ENCODE data around the gene EIF2AK3. TPM values are rescaled to one million over a fixed set of nuclear protein-coding genes. Genes with fewer than 3 reads are reported as not detected.

EIF2AK3 gene
- total and polyA plus RNA-seq, 2 donors, result 9.6 to 13.3 TPM

GRCh38 chr2:88608184-88608583 is 19.1 kb downstream of the EIF2AK3 start:
- no peak for DNase-seq (ENCODE audit: low read depth in 6 of 9, low spot score in 9 of 9)
- no peak overlapping the region for H3K27ac ChIP-seq (ENCODE audit: low read depth in 1 of 2, low read length in 1 of 2)
- 95% methylated on average over 3 of the region's 3 CpGs for WGBS

GRCh38 chr2:88607416-88607815 is 19.8 kb downstream of the EIF2AK3 start:
- WGBS, result 99% methylated on average over 2 of the region's 2 CpGs
- Histone ChIP-seq H3K27me3 (ENCODE audit: control insufficient read depth in 2 of 2, insufficient read depth in 1 of 2, low read length in 1 of 2) (no peaks in the 10 kb centered on the region), H3K9me3 (ENCODE audit: control insufficient read depth in 2 of 2, insufficient read depth in 1 of 2, low read length in 1 of 2) (no peaks in the 10 kb centered on the region), H3K27ac (ENCODE audit: low read depth in 1 of 2, low read length in 1 of 2) (no peak overlapping the region), H3K4me1 (ENCODE audit: control insufficient read depth in 2 of 2, insufficient read depth in 2 of 2, low read length in 2 of 2) (peaks cover 2 to 3% of the 10 kb centered on the region in 2 donors), H3K4me3 (ENCODE audit: low read length in 2 of 2) (no peak overlapping the region), H3K36me3 (ENCODE audit: control insufficient read depth in 2 of 2, insufficient read depth in 2 of 2, low read length in 1 of 2) (peaks cover 0 to 8% of the 10 kb centered on the region in 2 donors)
- DNase-seq (ENCODE audit: low read depth in 6 of 9, low spot score in 9 of 9), result no peak

More at GRCh38 chr2:88608184-88608583, 19.1 kb downstream of the EIF2AK3 start:
- no peak overlapping the region for H3K4me3 ChIP-seq (ENCODE audit: low read length in 2 of 2)
- no peaks in the 10 kb centered on the region for H3K27me3 ChIP-seq (ENCODE audit: control insufficient read depth in 2 of 2, insufficient read depth in 1 of 2, low read length in 1 of 2)
- H3K4me1 ChIP-seq (ENCODE audit: control insufficient read depth in 2 of 2, insufficient read depth in 2 of 2, low read length in 2 of 2), result peaks cover 2 to 3% of the 10 kb centered on the region in 2 donors
- peaks cover 0 to 10% of the 10 kb centered on the region in 2 donors for H3K36me3 ChIP-seq (ENCODE audit: control insufficient read depth in 2 of 2, insufficient read depth in 2 of 2, low read length in 1 of 2)
- no peaks in the 10 kb centered on the region for H3K9me3 ChIP-seq (ENCODE audit: control insufficient read depth in 2 of 2, insufficient read depth in 1 of 2, low read length in 1 of 2)

GRCh38 chr2:88606371-88607030 is 20.8 kb downstream of the EIF2AK3 start:
- 55% methylated on average over 3 of the region's 3 CpGs for WGBS
- Histone ChIP-seq H3K9me3 (ENCODE audit: control insufficient read depth in 2 of 2, insufficient read depth in 1 of 2, low read length in 1 of 2) (no peaks in the 10 kb centered on the region), H3K4me3 (ENCODE audit: low read length in 2 of 2) (no peak overlapping the region), H3K27ac (ENCODE audit: low read depth in 1 of 2, low read length in 1 of 2) (no peak overlapping the region), H3K4me1 (ENCODE audit: control insufficient read depth in 2 of 2, insufficient read depth in 2 of 2, low read length in 2 of 2) (peaks cover 2 to 3% of the 10 kb centered on the region in 2 donors), H3K27me3 (ENCODE audit: control insufficient read depth in 2 of 2, insufficient read depth in 1 of 2, low read length in 1 of 2) (no peaks in the 10 kb centered on the region), H3K36me3 (ENCODE audit: control insufficient read depth in 2 of 2, insufficient read depth in 2 of 2, low read length in 1 of 2) (peaks cover 0 to 5% of the 10 kb centered on the region in 2 donors)
- peak in 2 of 9 donors; percentile 12 to 28 for DNase-seq (ENCODE audit: low read depth in 6 of 9, low spot score in 9 of 9)

GRCh38 chr2:88603146-88603545 is 24.1 kb downstream of the EIF2AK3 start:
- Histone ChIP-seq H3K4me3 (ENCODE audit: low read length in 2 of 2) (no peak overlapping the region), H3K4me1 (ENCODE audit: control insufficient read depth in 2 of 2, insufficient read depth in 2 of 2, low read length in 2 of 2) (peaks cover 2 to 3% of the 10 kb centered on the region in 2 donors), H3K36me3 (ENCODE audit: control insufficient read depth in 2 of 2, insufficient read depth in 2 of 2, low read length in 1 of 2) (no peaks in the 10 kb centered on the region), H3K9me3 (ENCODE audit: control insufficient read depth in 2 of 2, insufficient read depth in 1 of 2, low read length in 1 of 2) (no peaks in the 10 kb centered on the region), H3K27me3 (ENCODE audit: control insufficient read depth in 2 of 2, insufficient read depth in 1 of 2, low read length in 1 of 2) (no peaks in the 10 kb centered on the region), H3K27ac (ENCODE audit: low read depth in 1 of 2, low read length in 1 of 2) (no peak overlapping the region)
- no peak for DNase-seq (ENCODE audit: low read depth in 6 of 9, low spot score in 9 of 9)
- WGBS, result 99% methylated on average over 4 of the region's 4 CpGs

DNA sequence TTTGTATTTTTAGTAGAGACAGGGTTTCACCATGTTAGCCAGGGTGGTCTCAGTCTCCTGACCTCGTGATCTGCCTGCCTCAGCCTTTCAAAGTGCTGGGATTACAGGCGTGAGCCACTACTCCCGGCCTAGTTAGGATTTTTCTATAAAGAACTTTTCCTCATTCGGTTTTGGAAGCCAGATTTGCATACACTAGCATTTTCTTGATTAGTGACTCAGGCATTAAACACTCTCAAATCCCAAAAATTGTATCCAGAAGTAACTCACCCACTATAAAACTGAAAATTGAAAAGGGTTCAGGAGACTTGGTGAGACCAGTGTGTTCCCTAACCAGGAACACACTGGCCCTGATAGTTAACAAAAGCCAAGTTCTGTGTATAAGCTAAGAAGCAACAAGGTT is 25.2 kb downstream of the EIF2AK3 start:
- 97% methylated on average over 4 of the region's 4 CpGs for WGBS
- Histone ChIP-seq H3K9me3 (ENCODE audit: control insufficient read depth in 2 of 2, insufficient read depth in 1 of 2, low read length in 1 of 2) (no peaks in the 10 kb centered on the region), H3K4me1 (ENCODE audit: control insufficient read depth in 2 of 2, insufficient read depth in 2 of 2, low read length in 2 of 2) (peaks cover 2 to 3% of the 10 kb centered on the region in 2 donors), H3K4me3 (ENCODE audit: low read length in 2 of 2) (no peak overlapping the region), H3K27me3 (ENCODE audit: control insufficient read depth in 2 of 2, insufficient read depth in 1 of 2, low read length in 1 of 2) (no peaks in the 10 kb centered on the region), H3K36me3 (ENCODE audit: control insufficient read depth in 2 of 2, insufficient read depth in 2 of 2, low read length in 1 of 2) (no peaks in the 10 kb centered on the region), H3K27ac (ENCODE audit: low read depth in 1 of 2, low read length in 1 of 2) (no peak overlapping the region)
- no peak for DNase-seq (ENCODE audit: low read depth in 6 of 9, low spot score in 9 of 9)

DNA sequence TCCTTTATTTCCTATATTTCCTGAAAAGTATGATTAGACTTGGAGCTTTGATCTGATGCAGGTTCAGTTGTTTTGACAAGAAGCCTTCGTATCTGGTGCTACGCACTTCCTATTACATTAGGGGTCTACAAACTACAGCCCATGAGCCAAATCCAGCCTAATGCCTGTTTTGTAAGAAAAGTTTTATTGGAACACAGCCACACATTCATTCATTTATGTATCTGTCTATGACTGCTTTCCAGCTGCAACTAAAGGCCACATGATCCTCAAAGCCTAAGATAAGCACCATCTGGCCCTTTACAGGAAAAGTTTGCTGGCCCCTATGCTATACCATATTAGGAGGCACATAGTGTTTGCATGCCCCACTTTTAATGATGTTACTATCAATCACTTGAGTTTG is 26.0 kb downstream of the EIF2AK3 start:
- H3K27me3 ChIP-seq (ENCODE audit: control insufficient read depth in 2 of 2, insufficient read depth in 1 of 2, low read length in 1 of 2), result no peaks in the 10 kb centered on the region
- no peaks in the 10 kb centered on the region for H3K4me1 ChIP-seq (ENCODE audit: control insufficient read depth in 2 of 2, insufficient read depth in 2 of 2, low read length in 2 of 2)
- no peak overlapping the region for H3K27ac ChIP-seq (ENCODE audit: low read depth in 1 of 2, low read length in 1 of 2)
- no peak overlapping the region for H3K4me3 ChIP-seq (ENCODE audit: low read length in 2 of 2)
- no peaks in the 10 kb centered on the region for H3K9me3 ChIP-seq (ENCODE audit: control insufficient read depth in 2 of 2, insufficient read depth in 1 of 2, low read length in 1 of 2)
- WGBS, result 99% methylated on average over 2 of the region's 2 CpGs
- no peaks in the 10 kb centered on the region for H3K36me3 ChIP-seq (ENCODE audit: control insufficient read depth in 2 of 2, insufficient read depth in 2 of 2, low read length in 1 of 2)
- DNase-seq (ENCODE audit: low read depth in 6 of 9, low spot score in 9 of 9), result no peak

- Histone ChIP-seq H3K27ac (ENCODE audit: low read depth in 1 of 2, low read length in 1 of 2) (no peak overlapping the region), H3K4me3 (ENCODE audit: low read length in 2 of 2) (no peak overlapping the region), H3K4me1 (ENCODE audit: control insufficient read depth in 2 of 2, insufficient read depth in 2 of 2, low read length in 2 of 2) (no peaks in the 10 kb centered on the region), H3K36me3 (ENCODE audit: control insufficient read depth in 2 of 2, insufficient read depth in 2 of 2, low read length in 1 of 2) (peaks cover 0 to under 1% of the 10 kb centered on the region in 2 donors), H3K9me3 (ENCODE audit: control insufficient read depth in 2 of 2, insufficient read depth in 1 of 2, low read length in 1 of 2) (no peaks in the 10 kb centered on the region), H3K27me3 (ENCODE audit: control insufficient read depth in 2 of 2, insufficient read depth in 1 of 2, low read length in 1 of 2) (no peaks in the 10 kb centered on the region)
- WGBS, result 75% methylated on average over 4 of the region's 4 CpGs
- peak in 8 of 9 donors; percentile 8 to 55 (median 18) for DNase-seq (ENCODE audit: low read depth in 6 of 9, low spot score in 9 of 9)
These were observed 27.2 kb downstream of the EIF2AK3 start for GRCh38 chr2:88600038-88600465.

DNA sequence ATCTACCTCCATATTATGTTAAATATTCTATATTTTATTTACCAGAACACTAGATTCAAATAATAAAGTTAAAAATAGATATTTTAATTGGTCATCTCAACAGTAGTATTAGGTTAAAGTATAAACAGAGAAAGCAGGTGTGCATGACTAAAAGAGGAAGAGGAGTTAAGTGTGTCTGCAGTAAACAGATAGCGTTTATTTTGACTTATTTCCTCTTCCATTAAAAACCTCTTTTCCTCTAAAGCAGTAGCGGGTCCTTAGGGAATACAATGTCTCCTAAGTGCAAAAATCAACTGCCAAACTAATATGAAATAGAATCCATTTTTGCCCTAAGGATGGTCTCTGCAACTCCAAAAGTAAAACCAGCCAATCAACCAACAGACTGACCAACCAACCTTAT is 27.7 kb downstream of the EIF2AK3 start:
- Histone ChIP-seq H3K27ac (ENCODE audit: low read depth in 1 of 2, low read length in 1 of 2) (no peak overlapping the region), H3K36me3 (ENCODE audit: control insufficient read depth in 2 of 2, insufficient read depth in 2 of 2, low read length in 1 of 2) (peaks cover 0 to 4% of the 10 kb centered on the region in 2 donors), H3K27me3 (ENCODE audit: control insufficient read depth in 2 of 2, insufficient read depth in 1 of 2, low read length in 1 of 2) (no peaks in the 10 kb centered on the region), H3K9me3 (ENCODE audit: control insufficient read depth in 2 of 2, insufficient read depth in 1 of 2, low read length in 1 of 2) (no peaks in the 10 kb centered on the region), H3K4me3 (ENCODE audit: low read length in 2 of 2) (no peak overlapping the region), H3K4me1 (ENCODE audit: control insufficient read depth in 2 of 2, insufficient read depth in 2 of 2, low read length in 2 of 2) (no peaks in the 10 kb centered on the region)
- 50% methylated on average over 2 of the region's 2 CpGs for WGBS
- DNase-seq (ENCODE audit: low read depth in 6 of 9, low spot score in 9 of 9), result no peak

DNA sequence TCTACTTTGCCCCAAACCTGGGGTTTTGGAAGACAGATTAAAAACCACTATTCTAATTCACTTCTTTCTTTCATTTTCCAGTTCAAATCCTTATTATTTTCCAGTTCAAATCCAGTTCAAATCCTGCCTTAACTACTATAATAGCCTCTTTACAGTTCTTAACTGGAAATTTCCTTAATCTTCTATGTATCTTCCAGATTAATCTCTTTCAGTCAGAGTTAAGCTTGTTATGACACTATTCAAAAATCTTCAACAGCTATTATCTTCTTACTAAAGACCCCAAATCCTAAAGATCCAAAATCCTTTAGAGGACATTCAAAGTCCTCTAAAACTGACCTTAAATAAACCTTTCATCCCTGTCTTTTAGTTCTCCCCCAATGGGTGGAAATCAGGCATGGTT is 30.1 kb downstream of the EIF2AK3 start:
- Histone ChIP-seq H3K4me1 (ENCODE audit: control insufficient read depth in 2 of 2, insufficient read depth in 2 of 2, low read length in 2 of 2) (no peaks in the 10 kb centered on the region), H3K9me3 (ENCODE audit: control insufficient read depth in 2 of 2, insufficient read depth in 1 of 2, low read length in 1 of 2) (no peaks in the 10 kb centered on the region), H3K4me3 (ENCODE audit: low read length in 2 of 2) (no peak overlapping the region), H3K27ac (ENCODE audit: low read depth in 1 of 2, low read length in 1 of 2) (no peak overlapping the region), H3K27me3 (ENCODE audit: control insufficient read depth in 2 of 2, insufficient read depth in 1 of 2, low read length in 1 of 2) (no peaks in the 10 kb centered on the region), H3K36me3 (ENCODE audit: control insufficient read depth in 2 of 2, insufficient read depth in 2 of 2, low read length in 1 of 2) (peaks cover 8 to 15% of the 10 kb centered on the region in 2 donors)
- DNase-seq (ENCODE audit: low read depth in 6 of 9, low spot score in 9 of 9), result no peak

Measured in thymus (tissue), 11 donors.